ENCODE data around the gene NR3C1.

NR3C1 gene

DNA sequence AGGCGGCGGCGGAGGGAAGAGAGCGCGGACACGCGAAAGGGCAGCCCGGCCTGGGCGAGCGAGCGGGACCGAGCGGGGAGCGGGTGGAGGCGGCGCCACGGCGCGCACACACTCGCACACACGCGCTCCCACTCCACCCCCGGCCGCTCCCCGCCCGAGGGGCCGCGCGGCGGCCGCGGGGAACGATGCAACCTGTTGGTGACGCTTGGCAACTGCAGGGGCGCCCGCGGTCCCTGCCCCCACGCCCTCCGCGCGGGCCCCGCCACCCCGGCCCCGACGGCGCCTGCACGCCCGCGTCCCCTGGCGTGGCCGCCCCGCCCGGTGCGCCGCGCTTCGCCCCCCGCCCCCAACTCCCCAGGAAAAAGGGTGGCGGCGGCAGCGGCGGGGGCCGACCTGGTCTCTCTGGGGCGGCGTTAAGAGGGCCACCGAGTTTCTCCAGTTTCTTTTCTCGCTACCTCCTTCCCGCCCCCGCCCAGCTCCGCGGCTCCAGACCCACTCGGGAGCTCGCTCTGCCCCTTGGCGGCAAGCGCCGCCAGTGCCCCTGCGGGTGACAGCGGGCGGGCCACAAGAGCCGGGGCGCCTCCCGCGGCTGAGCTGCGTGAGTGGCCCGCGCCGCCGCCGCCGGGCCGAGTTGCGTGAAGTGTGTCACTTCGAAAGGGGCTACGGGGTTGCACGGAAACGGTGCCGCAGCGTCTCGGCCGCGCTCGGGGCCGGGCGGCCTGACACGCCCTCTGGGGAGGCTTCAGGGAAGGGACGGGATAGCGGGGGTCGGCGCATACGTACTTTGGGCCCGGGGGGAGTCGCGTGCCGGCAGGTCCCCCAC is at the start of gene NR3C1:
NR3C1 (minus strand) TSS at position 94 of the 823 bp plus-strand sequence. CDS start 2,847 bp downstream, outside the sequence.
- peak; percentile 81 for DNase-seq

- no peak for DNase-seq
Measured at GRCh38 chr5:143449772-143450171, 46.3 kb upstream of the NR3C1 start.

DNA sequence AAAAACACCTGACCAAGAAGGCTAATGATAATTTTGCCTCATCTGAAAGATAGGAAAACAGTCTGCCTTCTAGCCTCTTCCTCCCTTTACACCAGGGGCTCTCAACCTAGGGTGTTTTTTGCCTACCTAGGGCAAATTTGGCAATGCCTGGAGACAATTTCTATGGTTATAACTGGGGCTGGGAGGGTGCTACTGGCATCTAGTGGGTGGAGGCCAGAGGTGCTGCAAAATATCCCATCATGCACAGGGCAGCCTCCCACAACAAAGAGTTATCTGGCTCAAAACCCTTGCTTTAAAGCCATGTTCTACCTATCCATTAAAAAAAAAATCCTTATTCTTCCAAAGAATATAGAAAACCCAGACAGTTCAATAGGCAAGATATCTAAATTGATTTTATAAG is 45.0 kb upstream of the NR3C1 start:
- no peak for DNase-seq

DNA sequence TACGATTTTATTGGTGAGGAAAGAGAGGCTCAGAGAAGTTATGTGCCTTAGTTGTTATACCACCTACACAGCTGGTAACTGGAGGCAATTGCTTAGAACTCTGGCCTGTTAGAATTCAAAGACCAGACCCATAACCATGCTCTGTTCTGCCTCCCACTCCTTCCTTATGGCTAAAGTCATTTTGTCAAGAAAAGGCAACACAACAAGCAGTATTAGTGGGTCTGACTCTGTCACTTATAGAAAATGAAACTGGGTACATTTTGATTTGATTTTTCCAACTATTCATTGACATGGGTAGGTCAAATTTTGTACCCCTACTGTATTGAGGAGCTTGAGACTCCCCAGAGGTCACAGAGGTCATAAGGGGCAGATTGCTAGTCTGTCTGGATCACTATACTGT is 44.5 kb upstream of the NR3C1 start:
- DNase-seq = no peak

DNA sequence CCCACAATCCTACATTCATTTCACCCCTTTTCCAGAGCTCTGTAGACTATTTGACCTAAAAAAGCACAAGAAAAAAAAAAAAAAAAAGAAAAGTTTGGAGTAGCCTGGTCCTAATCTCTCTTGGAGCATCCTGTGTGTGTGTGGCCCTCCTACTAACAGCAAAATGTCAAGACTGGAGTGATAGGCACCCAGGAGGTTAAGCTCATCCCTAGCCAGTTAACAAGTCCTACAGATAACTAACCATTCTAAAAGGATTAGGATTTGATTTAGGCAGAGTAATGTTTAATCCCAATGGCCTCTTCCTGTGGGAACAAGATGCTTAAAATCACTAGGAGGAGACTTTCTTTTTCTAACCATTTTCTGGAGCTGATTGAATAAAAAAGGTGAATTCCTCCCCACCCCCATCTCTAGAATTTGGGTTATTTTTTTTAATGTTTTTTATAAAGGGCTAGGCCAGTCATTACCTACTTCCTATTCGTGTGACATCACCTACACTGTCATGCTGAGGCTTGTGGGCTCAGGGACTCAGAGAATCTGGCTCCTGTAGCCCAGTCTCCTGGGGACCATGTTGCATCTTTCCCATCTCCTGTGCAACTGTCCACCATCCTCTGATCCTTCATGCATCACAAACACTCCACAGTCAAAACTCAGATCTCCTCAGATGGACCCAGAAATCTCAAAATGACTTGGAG is 43.2 kb upstream of the NR3C1 start:
- no peak for DNase-seq

- DNase-seq = no peak
Measured at GRCh38 chr5:143445776-143446175, 42.3 kb upstream of the NR3C1 start.

DNA sequence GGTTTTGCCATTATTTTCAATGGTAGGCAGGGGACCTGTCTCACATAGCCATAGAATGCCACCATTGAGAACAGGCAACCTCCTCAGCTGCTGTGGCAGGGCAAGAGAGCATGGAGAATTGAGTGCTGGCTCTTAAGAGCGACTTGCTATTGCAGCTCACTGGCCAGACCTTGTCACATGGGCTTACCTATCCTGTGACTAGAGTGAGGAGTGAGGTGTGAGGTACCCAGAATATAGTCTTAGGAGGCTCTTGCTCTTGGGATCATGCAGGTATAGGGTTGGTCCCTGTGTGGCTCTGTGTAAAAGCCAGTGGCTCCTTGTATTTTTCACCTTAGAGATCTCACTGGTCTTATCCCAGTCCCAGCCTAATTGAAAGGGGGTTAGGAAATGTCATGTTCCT is 39.8 kb upstream of the NR3C1 start:
- DNase-seq = no peak

GRCh38 chr5:143442385-143442784 is 38.9 kb upstream of the NR3C1 start:
- no peak for DNase-seq

DNA sequence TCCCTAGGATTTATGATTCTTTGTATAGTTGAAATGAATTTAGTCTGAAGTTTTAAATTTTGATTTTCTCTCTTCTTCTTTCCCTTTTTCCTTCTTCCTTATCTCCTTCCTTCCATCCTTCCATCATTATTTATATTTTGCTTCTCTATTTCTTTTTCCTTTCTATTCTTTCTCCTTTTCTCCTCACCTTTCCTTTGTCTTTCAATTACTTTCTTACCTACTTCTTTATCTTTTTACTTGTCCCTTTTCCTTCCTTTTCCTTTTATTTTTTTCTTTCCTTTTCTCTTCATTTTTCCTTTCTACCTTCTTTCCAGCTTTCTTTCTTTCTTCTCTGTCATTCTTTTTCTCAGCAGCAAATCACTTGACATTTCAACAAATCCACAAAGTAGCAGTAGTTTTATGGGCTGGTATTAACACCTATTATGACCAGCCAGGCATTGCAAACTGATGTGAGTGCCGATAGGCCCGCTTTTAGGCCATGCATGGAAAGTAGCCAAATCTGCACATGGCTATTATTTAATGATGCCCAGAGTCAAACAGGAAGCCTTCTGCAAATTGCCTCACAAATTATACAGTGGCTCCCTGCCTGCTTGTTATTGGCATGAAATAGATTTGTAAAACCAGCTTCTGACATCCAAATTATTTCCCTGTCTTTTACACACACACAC is 37.1 kb upstream of the NR3C1 start:
- DNase-seq = no peak

DNA sequence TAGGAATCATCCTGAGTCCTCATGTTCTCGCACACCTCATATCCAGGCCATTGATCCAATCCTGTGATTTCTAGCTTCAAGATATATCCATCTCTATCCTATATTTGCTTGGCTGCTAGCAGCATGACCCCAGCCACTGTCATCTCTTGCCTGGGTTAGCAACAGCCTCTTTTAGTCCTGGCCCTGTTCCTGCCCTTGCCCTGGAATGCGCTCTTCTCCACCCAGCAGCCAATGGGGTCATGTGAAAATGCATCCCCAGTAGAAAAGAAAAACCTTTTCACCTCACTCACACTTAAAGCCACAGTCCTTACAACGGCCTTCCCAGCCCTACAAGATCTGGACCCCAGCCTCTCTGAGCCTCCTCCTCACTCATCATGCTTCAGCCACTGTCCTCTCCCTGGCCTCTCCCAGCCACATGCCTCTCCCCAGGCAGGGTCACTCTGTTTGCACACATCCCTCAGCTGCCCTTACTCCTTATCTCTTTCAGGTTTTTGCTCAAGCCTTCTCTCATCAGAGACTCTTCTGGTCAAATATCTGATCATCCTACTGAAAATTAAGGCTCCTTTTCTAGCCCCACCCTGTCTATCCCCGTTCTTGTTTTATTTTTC is 34.3 kb upstream of the NR3C1 start:
- DNase-seq = no peak

GRCh38 chr5:143436871-143437270 is 33.4 kb upstream of the NR3C1 start:
- DNase-seq = no peak

- DNase-seq = no peak
Measured at GRCh38 chr5:143435210-143435657, 31.7 kb upstream of the NR3C1 start.

- peak; percentile 24 for DNase-seq
Measured at GRCh38 chr5:143434261-143435209, 31.0 kb upstream of the NR3C1 start.

GRCh38 chr5:143433670-143434069 is 30.2 kb upstream of the NR3C1 start:
- DNase-seq = no peak

DNA sequence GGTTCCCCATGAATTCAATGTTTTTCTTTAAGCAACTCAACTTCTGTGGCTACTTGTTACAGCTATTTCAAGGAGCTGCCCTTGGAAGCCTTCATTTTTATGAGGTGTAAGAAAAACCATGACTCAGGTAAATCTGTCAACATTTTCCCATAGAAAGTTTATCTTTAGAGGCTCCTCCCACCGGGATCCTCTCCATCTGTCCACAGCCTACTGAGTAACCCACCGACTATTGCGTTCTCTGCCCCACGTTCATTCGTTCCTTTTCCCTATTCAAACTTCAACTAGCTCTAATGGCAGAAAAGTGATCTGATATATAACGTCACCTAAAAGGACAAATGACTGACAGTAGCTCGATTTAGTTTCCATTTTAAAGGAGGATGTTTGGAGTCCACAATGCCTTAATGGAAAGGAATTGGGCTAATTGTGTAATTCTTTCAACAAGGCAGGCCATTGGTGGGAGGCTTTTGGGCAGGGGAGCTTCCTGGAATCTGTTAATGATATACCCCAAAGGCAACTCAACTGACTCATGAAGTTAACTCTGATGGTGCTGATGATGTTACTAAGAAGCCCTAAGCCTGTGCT is 29.3 kb upstream of the NR3C1 start:
- no peak for DNase-seq

DNA sequence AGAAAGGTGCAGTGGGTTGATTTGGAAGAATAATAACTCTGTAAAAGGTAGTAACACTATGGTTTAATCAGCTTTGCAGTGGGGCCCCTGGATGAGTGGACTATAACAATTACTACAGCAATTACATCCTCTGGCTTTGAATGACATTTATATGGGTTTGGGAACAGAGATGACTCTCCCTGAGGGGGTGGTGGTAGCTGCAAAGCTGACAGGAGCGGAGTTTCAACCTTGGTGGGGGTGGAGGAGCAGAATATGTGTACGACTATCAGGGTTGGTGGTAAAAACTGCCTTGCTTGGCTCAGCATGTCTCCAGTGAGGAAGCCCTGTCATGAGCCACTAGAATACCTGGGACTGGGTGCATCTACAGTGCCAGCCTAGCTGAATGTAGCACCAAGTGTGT is 28.3 kb upstream of the NR3C1 start:
- DNase-seq = no peak

- DNase-seq = no peak
Measured at GRCh38 chr5:143428738-143429420, 25.4 kb upstream of the NR3C1 start.

GRCh38 chr5:143428155-143428554 is 24.7 kb upstream of the NR3C1 start:
- DNase-seq = no peak

GRCh38 chr5:143427122-143427735 is 23.7 kb upstream of the NR3C1 start:
- no peak for DNase-seq

- DNase-seq = no peak
Measured at GRCh38 chr5:143426437-143426991, 23.0 kb upstream of the NR3C1 start.

Measured in activated T-cell treated with anti-CD3 and anti-CD28 coated beads for 4 hours (primary cell).